HG03196 (cell line): Measurements from ENCODE around the gene RAB40C.
A peak's percentile ranks its signal among the peaks of the same experiment; 100 is the strongest.

Experiments
- ATAC-seq: cut with Tn5 transposase; IDR thresholded peaks from one replicate; pipeline ENCODE4 v1.9.1; 2021; ENCODE audit not compliant: unreplicated experiment

RAB40C gene

DNA sequence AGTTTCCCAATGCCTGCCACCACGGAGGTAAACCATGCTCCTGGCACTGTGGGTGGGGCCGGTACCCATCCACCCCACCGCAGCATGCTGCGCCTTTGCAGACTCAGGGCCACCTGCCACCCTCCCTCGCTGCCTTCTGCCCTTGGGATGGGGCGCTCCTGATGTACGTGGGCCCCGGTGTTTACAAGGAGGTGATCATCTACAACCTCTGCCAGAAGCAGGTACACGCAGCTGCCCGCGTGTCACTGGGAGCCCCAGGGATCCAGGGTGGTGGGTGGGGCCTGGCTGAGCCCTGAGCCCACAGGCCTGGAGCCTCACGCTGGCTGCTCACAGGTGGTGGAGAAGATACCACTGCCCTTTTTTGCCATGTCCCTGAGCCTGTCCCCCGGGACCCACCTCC, 76.7 kb downstream of the RAB40C start:
- no peak for ATAC-seq

GRCh38 chr16:667113-667779, 77.4 kb downstream of the RAB40C start:
- no peak for ATAC-seq

- peak; percentile 65 for ATAC-seq
These were observed 78.1 kb downstream of the RAB40C start, which contains the start of gene RHOT2 for GRCh38 chr16:667780-668518. Gene RHOT2, plus strand, starts transcription at chr16:668132. Its CDS starts 68 bp downstream, at chr16:668200.

DNA sequence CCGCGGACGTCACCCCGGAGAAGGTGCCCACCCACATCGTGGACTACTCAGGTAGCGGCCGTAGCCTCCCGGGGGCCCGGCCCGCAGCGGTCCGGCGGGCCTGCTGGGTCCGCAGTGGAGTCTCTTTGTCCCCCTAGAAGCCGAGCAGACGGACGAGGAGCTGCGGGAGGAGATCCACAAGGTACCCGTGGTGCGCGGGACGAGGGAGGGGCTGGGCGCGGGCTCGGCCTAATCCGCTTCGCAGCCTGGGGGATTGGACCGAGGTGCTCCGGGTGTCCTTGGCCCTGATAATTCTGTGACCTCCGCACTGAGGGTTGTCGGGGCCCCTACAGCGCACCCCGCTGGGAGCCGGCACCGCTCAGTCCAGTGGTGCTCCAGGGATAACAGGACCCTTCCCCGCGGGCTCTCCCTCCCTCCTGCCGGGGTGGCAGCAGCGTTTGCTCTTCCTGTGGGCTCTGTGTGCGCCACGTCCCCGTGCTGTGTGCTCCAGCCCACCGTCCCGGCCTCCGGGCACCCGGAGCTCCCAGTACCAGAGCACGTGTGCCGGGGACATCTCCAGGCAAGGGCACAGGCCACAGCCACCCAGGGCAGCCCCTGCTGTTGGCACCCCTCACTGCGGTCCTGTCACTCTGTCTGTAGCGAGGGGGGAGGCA, 78.8 kb downstream of the RAB40C start:
- ATAC-seq, result no peak

DNA sequence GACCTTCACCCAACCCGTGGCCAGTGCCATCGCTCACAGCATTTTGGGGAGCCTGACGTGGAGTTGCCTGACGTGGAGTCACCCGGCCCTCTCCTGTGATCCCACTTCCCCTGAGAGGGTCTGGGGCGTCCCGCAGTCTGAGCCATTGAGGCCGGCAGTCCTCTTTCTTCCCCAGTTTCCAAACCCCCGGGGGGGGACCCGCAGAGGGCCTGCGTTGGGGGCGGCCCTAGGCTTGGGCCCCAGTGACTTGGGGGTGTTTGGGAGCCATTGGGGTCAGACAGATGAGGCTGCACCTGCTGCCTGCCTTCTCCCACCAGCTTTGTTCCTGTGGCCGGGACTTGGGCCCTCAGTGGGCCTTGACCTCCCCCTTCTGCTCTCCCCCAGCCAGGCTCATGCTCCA, 79.8 kb downstream of the RAB40C start:
- no peak for ATAC-seq

DNA sequence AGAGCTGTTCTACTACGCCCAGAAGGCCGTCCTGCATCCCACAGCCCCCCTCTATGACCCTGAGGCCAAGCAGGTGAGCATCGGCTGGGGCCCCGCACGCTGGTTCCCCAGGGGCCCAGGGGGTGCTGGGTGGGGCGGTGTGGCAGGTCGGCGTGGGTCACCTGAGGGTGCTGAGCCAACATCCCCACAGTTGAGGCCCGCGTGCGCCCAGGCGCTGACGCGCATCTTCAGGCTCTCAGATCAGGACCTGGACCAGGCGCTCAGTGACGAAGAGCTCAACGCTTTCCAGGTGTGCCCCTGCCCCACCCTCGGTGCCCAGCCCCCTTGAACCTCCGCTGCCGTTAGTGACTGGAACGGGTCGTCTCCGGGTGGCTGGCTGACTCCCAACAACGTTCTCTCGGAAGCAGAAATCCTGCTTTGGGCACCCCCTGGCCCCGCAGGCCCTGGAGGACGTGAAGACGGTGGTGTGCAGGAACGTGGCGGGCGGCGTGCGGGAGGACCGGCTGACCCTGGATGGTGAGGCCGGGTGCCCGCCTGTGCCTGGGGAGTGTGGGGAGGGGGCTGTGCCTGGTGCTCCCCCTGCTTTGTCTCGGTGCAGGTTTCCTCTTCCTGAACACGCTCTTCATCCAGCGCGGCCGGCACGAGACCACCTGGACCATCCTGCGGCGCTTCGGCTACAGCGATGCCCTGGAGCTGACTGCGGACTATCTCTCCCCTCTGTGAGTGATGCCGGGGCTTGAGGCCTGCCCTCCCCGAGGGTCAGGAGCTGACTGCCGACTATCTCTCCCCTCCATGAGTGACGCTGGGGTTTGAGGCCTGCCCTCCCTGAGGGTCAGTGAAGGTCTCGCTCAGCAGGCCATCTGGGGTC, 80.9 kb downstream of the RAB40C start:
- ATAC-seq, result no peak

DNA sequence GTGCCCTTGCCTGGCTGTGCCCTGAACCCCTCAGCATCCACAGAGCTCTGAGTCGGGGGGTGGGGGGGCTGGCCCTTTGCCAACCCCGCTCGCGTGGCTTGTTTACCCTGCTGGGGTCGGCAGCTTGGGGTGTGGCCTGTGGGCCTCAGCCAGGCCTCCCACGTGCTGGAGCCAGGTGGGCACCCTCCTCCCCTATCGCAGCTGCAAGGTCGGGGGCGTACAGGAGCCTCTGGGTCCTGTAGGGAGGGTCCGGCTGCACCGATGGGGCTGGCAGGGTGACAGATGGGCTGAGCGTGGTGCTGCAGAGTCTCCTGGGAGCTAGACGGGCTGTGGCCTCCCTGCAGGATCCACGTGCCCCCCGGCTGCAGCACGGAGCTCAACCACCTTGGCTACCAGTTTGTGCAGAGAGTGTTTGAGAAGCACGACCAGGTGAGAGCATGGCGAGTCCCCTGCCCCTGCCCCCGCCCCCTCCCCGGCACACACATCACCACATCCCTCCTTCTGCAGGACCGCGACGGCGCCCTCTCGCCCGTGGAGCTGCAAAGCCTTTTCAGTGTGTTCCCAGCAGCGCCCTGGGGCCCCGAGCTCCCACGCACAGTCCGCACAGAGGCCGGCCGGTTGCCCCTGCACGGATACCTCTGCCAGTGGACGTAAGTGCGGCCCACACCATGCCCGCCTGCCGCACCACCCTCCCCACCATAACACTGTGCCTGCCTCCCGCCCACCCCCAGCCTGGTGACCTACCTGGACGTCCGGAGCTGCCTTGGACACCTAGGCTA, 81.7 kb downstream of the RAB40C start:
- ATAC-seq, result no peak

GRCh38 chr16:672371-672770, 82.5 kb downstream of the RAB40C start:
- ATAC-seq, result no peak

DNA sequence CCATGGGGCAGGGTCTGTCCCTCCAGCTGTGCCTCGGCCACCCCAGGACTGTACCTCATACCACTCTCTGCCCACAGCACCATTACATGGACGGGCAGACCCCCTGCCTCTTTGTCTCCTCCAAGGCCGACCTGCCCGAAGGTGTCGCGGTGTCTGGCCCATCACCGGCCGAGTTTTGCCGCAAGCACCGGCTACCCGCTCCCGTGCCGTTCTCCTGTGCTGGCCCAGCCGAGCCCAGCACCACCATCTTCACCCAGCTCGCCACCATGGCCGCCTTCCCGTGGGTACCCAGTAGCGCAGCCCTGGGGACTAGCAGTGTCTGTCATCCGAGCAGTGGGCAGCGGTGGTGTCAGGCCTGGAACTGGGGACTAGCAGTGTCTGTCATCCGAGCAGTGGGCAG, 83.0 kb downstream of the RAB40C start:
- no peak for ATAC-seq

GRCh38 chr16:673399-673991, 83.6 kb downstream of the RAB40C start:
- no peak for ATAC-seq

DNA sequence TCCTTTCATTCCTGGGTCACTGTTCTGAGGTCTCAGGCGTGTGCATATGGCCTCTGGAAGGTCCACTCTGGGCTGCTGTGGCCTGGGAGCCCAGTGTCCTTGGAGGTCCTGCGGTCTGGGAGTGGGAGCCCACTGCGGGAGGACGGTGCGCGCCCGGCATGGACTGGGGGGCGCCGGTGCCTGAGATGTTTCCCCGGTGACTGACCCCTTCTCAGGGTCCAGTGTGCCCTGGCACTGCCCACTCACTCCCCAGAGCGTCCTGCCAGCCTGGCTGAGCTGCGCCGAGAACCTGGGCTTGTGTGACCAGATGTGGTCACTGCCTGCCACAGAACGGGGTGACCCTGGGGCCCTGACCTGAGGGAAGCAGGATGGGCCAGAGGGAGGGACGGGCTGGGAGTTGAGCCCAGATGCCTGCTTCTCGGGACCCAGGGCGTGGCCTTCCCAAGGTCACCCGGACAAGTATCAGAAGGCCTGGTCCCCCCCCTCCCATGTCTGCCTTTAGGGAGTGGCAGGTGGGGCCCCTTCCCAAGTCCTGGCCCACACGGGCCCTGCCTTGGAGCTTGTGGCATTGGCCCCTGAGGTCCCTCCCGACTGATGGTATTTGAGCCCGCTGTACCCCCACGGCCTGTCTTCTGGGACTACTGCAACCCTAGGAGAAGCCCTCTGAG, 84.5 kb downstream of the RAB40C start:
- no peak for ATAC-seq

GRCh38 chr16:674968-675883, 85.4 kb downstream of the RAB40C start, which contains the start of gene RHBDL1:
Gene RHBDL1, plus strand, starts transcription at chr16:675671. Its CDS starts 120 bp downstream, at chr16:675791.
- no peak for ATAC-seq

GRCh38 chr16:675884-676564, 86.2 kb downstream of the RAB40C start:
- no peak for ATAC-seq

DNA sequence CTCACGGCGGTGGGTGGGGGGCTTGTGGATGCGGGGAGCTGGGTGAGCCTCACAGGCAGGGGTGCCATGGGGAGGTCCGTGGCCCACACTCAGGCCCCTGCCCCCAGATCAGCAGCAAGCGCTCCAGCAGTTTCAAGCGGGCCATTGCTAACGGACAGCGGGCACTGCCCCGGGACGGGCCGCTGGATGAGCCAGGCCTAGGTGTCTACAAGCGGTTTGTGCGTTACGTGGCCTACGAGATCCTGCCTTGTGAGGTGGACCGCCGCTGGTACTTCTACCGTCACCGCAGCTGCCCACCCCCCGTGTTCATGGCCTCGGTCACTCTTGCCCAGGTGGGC, 86.7 kb downstream of the RAB40C start:
- ATAC-seq, result no peak

- ATAC-seq, result no peak
These were observed 87.0 kb downstream of the RAB40C start for GRCh38 chr16:676913-677312.

DNA sequence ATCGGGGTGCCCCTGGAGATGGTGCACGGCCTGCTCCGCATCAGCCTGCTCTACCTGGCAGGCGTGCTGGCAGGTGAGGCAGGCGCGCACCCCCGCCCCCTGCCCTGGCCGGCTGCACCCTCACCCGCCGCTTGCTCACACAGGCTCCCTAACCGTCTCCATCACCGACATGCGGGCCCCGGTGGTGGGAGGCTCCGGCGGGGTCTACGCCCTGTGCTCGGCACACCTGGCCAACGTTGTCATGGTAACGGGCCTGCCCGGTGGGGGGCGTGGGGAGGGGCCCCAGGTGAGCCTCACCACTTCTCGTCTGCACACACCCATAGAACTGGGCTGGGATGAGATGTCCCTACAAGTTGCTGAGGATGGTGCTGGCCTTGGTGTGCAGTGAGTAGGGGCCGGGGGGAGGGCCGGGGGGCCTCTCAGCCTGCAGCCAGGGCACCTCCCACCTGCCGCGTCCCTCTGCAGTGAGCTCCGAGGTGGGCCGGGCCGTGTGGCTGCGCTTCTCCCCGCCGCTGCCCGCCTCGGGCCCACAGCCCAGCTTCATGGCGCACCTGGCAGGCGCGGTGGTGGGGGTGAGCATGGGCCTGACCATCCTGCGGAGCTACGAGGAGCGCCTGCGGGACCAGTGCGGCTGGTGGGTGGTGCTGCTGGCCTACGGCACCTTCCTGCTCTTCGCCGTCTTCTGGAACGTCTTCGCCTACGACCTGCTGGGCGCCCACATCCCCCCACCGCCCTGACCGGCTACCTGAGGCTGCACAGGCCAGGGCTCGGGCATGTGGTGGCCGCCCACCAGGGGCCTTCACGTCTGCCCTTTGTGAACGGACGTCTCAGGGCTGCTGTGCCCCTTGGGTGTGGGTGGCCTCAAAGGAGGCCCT, 87.7 kb downstream of the RAB40C start:
- no peak for ATAC-seq
